Esophagus squamous epithelium (tissue), 5 donors: ENCODE data around the gene GDI1. TPM values are rescaled to one million over a fixed set of nuclear protein-coding genes. Genes with fewer than 3 reads are reported as not detected.

Experiments
- DNase-seq: peaks from one replicate; lab custom pipeline; 2025; lab: John Stamatoyannopoulos, UW
- H3K27ac ChIP-seq, 4 donors: fragments of 200-600 bp; sonication (generic); one replicate each; pipeline ENCODE4 v1.5.1; 2016 to 2019; ENCODE audit warnings: mild to moderate bottlenecking in 1 of 4
- H3K27me3 ChIP-seq, 4 donors: fragments of 200-600 bp; sonication (generic); 1 replicate in 3 of 4; 2 replicates in 1 of 4; pipeline versions ENCODE4 v1.5.1 to v1.6.0; 2017 to 2021; ENCODE audit warnings: antibody characterized with exemption in 1 of 4
- H3K36me3 ChIP-seq, 3 donors: fragments of 200-600 bp; sonication (generic); one replicate each; pipeline ENCODE4 v1.5.1; 2016 to 2019
- H3K4me1 ChIP-seq, 3 donors: fragments of 200-600 bp; sonication (generic); one replicate each; pipeline ENCODE4 v1.5.1; 2017 to 2019
- H3K4me3 ChIP-seq, 4 donors: fragments of 200-600 bp; sonication (generic); 1 replicate in 3 of 4; 2 replicates in 1 of 4; pipeline ENCODE4 v1.5.1; 2016 to 2019; ENCODE audit warnings: mild to moderate bottlenecking in 2 of 4, moderate library complexity in 1 of 4
- H3K9me3 ChIP-seq, 3 donors: fragments of 200-600 bp; sonication (generic); one replicate each; pipeline ENCODE4 v1.5.1; 2016 to 2019
- POLR2A ChIP-seq, 4 donors: fragments of 450-650 bp; IDR thresholded peaks; one replicate each; pipeline ENCODE4 v1.6.1; 2017; ENCODE audit warnings: antibody characterized with exemption in 4 of 4, mild to moderate bottlenecking in 4 of 4, moderate library complexity in 3 of 4
- WGBS, 2 donors: methylation state at CpG; one replicate each; pipeline ENCODE4 v1.1.5; 2018; 5-methylcytosine and 5-hydroxymethylcytosine counted together
- intact Hi-C: fragments of 100-400 bp; cut with DNase I; formaldehyde crosslinking; loops from one replicate; pipeline ENCODE4 v1.15.0; 2022
- total RNA-seq, 4 donors: library from RNA; depleted of rRNA; stranded (reverse); fragments of >200 nt; gene quantifications; one replicate each; pipeline ENCODE4 v1.1.0, GENCODE V29; 2016
- TF ChIP-seq, protein P1 (sequence below), 6 experiments: fragments of 450-650 bp in 4 of 6; fragments of 200-600 bp in 2 of 6; sonication (generic) in 2 of 6; IDR thresholded peaks; one replicate each; pipeline ENCODE4 v1.5.1; 2016 to 2019; ENCODE audit warnings: antibody characterized with exemption in 6 of 6, mild to moderate bottlenecking in 4 of 6, moderate library complexity in 4 of 6
- donor health status: DM: yes; HTN: yes; CAD: no.

The GDI1 gene
- total RNA-seq, 4 donors from 2014 or later = 35.2 to 82.6 (median 35.6) TPM

DNA sequence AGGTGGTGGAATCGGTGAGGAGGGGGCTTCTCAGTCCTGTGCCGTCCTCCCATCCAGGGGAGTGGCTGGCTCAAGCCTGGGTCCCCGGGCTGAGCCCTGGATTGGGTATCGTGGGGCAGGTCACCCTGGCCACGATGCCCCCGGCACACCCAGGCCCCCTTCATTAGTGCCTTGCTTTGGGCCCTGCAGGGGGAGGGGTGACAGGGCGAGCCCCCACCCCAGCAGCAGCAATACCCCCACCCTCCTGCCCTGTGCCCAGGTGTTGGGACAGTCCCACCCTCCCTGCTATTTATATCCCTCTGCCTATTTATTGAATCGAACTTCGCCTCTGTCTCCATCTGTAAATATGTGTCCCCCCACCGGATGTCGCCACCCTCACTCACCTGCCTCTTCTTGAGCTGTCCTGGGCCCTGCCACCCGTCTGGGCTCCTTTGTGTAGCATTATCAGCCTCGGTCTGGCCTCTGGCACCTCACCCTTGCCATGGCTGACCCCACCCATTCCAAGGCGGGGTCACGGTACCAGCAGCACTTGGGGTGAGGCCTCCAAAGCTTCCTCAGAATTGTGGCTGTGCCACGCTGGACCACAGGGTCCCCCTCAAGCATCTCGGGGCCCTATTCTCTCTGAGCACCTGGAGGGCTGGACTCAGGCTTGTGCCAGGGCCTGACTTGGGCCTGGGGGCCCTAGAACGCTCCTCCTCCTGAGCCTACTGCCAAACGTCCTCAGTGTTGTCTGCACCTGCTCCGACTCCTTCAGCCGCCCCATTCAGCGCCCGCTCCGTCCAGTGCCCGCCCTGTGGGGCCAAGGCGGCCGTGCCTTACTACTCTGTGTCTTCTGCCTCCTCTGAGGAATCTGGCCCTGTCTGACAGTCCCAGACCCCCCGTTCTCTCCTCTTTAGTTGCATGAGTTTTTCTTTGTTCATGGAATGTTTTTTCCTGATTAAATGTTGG lies 36.0 kb downstream of the GDI1 start:
- TF ChIP-seq POLR2A (IDR thresholded peaks at IDR 0.05) = no peak
- TF ChIP-seq, protein P1, sequence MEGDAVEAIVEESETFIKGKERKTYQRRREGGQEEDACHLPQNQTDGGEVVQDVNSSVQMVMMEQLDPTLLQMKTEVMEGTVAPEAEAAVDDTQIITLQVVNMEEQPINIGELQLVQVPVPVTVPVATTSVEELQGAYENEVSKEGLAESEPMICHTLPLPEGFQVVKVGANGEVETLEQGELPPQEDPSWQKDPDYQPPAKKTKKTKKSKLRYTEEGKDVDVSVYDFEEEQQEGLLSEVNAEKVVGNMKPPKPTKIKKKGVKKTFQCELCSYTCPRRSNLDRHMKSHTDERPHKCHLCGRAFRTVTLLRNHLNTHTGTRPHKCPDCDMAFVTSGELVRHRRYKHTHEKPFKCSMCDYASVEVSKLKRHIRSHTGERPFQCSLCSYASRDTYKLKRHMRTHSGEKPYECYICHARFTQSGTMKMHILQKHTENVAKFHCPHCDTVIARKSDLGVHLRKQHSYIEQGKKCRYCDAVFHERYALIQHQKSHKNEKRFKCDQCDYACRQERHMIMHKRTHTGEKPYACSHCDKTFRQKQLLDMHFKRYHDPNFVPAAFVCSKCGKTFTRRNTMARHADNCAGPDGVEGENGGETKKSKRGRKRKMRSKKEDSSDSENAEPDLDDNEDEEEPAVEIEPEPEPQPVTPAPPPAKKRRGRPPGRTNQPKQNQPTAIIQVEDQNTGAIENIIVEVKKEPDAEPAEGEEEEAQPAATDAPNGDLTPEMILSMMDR (IDR thresholded peaks at IDR 0.05) = no peak
- Histone ChIP-seq H3K27me3 (no peaks in the 10 kb centered on the region), H3K9me3 (no peaks in the 10 kb centered on the region), H3K4me3 (no peak overlapping the region), H3K27ac (no peak overlapping the region), H3K4me1 (peaks cover 0 to 3% (median 0%) of the 10 kb centered on the region in 3 donors), H3K36me3 (peaks cover 0 to 36% (median 0%) of the 10 kb centered on the region in 3 donors)
- intact Hi-C loops = no loop called here
- 78 to 97% methylated on average over 10 to 16 of the region's 28 CpGs for WGBS, 2 donors
- no peak for DNase-seq

- Histone ChIP-seq H3K27me3 (no peaks in the 10 kb centered on the region), H3K9me3 (no peaks in the 10 kb centered on the region), H3K4me3 (no peak overlapping the region), H3K36me3 (peaks cover 0 to 29% (median 0%) of the 10 kb centered on the region in 3 donors), H3K27ac (no peak overlapping the region), H3K4me1 (peaks cover 0 to 10% (median 0%) of the 10 kb centered on the region in 3 donors)
- WGBS, 2 donors = 74 to 90% methylated on average over 3 to 5 of the region's 7 CpGs
- no peak for DNase-seq
- intact Hi-C loops = no loop called here
- TF ChIP-seq POLR2A (IDR thresholded peaks at IDR 0.05) = no peak
- TF ChIP-seq, protein P1 (IDR thresholded peaks at IDR 0.05) = no peak
These were observed 36.7 kb downstream of the GDI1 start for GRCh38 chrX:154473683-154474082.

DNA sequence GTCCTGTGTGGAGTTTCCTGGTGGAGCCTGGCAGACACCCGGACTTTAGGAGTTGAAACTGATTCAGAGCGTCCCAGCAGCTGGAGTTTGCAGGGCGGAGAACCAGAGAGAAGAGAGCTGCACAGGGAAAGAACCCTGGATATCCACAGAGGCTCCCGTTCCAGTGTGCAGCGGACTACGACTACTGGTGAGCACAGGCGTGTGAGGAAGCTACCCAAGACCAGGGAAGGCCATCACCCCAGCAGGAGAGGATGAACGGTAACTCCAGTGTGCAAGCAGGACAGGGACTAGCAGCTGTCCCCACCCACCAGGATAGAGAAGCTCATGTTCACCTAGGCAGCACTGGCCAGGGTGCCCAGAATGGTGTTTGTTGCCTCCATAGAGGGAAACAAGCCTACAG lies 39.9 kb downstream of the GDI1 start:
- Histone ChIP-seq H3K4me1 (peaks cover 0 to 18% (median 0%) of the 10 kb centered on the region in 3 donors), H3K27ac (no peak overlapping the region), H3K27me3 (no peaks in the 10 kb centered on the region), H3K9me3 (no peaks in the 10 kb centered on the region), H3K4me3 (no peak overlapping the region), H3K36me3 (no peaks in the 10 kb centered on the region)
- TF ChIP-seq POLR2A (IDR thresholded peaks at IDR 0.05) = no peak
- TF ChIP-seq, protein P1 (IDR thresholded peaks at IDR 0.05) = no peak
- 64 to 78% methylated on average over 7 to 8 of the region's 8 CpGs for WGBS, 2 donors
- no peak for DNase-seq
- intact Hi-C loops = no loop called here

DNA sequence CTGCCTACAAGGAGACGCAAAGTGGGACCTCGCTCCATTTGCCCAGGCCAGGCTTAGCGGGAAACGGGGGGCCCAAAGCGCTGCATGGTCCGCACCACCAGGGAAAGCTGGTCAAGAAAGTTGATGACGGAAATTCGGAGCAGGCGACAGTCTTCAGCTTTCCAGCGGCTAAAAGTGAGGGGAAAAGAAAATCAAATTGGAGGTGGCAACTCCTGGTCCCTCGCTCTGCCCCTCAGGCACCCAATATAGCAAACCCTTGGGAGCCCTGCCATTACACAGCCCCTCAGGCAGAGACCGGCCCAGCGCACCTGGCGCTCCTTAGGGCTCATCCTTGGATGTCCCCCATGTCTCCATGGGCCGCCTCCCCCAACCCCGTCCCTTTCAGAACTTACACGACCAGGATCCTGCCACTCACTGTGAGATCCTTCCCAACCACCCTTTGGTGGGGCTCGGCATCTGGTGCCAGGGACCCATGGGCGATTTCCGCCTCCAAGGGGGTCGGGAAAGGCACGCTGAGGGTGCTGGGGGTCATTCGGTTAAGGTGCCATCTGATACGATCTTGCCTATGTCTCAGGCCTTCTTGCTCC lies 41.0 kb downstream of the GDI1 start:
- H3K4me3 ChIP-seq = peak overlapping the region; percentile 45 to 70 (median 53)
- 64% methylated on average over 21 of the region's 24 CpGs; no CpG with 5 or more reads in 1 of the 2 donors for WGBS, 2 donors
- H3K36me3 ChIP-seq = no peaks in the 10 kb centered on the region
- peak overlapping the region; percentile 75 to 87 (median 82) for H3K27ac ChIP-seq
- TF ChIP-seq, protein P1 (IDR thresholded peaks at IDR 0.05) = no peak
- no peak for TF ChIP-seq POLR2A (IDR thresholded peaks at IDR 0.05)
- no peak for DNase-seq
- H3K9me3 ChIP-seq = no peaks in the 10 kb centered on the region
- intact Hi-C loops = no loop called here
- peaks cover 0 to 18% (median 0%) of the 10 kb centered on the region in 3 donors for H3K4me1 ChIP-seq
- no peaks in the 10 kb centered on the region for H3K27me3 ChIP-seq
